Measurements from ENCODE around the gene ABO.

DNA sequence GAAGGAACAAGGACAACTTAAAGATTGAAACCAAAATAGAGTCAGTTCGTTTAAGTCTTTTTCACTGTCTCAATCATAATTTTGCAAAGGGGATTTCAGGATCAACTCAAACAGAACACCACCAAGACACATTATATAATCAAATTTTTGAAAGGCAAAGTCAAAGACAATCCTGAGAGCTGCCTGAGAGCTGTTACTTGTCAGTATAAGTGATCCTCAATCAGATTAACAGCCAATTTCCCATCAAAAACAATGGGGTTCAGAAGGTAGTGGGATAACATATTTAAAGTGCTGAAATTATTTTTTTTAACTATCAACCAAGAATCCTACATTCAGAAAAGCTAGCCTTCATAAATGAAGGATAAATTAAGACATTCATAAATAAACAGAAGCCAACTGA, 19.3 kb upstream of the ABO start:
- TF ChIP-seq, protein P1, sequence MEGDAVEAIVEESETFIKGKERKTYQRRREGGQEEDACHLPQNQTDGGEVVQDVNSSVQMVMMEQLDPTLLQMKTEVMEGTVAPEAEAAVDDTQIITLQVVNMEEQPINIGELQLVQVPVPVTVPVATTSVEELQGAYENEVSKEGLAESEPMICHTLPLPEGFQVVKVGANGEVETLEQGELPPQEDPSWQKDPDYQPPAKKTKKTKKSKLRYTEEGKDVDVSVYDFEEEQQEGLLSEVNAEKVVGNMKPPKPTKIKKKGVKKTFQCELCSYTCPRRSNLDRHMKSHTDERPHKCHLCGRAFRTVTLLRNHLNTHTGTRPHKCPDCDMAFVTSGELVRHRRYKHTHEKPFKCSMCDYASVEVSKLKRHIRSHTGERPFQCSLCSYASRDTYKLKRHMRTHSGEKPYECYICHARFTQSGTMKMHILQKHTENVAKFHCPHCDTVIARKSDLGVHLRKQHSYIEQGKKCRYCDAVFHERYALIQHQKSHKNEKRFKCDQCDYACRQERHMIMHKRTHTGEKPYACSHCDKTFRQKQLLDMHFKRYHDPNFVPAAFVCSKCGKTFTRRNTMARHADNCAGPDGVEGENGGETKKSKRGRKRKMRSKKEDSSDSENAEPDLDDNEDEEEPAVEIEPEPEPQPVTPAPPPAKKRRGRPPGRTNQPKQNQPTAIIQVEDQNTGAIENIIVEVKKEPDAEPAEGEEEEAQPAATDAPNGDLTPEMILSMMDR (IDR thresholded peaks at IDR 0.05) = no peak
- TF ChIP-seq POLR2A (IDR thresholded peaks at IDR 0.05) = no peak
